H1 (cell line): ENCODE data around the gene BIVM. TPM values are rescaled to one million over a fixed set of nuclear protein-coding genes. Genes with fewer than 3 reads are reported as not detected.

ENCODE experiments used
- CTCF ChIA-PET: fragments of 300-600 bp; sonication (Branson Sonifier 250); formaldehyde crosslinking; loops from one replicate; lab custom pipeline; 2021; ENCODE audit not compliant: partially characterized antibody; lab: Charles Lee
- POLR2A ChIA-PET: fragments of 300-600 bp; sonication (Branson Sonifier 250); formaldehyde crosslinking; loops from one replicate; lab custom pipeline; 2021; ENCODE audit warnings: inconsistent platforms; ENCODE audit not compliant: partially characterized antibody; lab: Charles Lee
- DNase-seq, 2 experiments: peaks; one replicate each; pipeline versions ENCODE4 v3.0.0 to v3.0.0-alpha.2; 2010 to 2022; ENCODE audit warnings: low spot score in 2 of 2, low read depth in 1 of 2, mixed read lengths in 1 of 2
- FAIRE-seq: peaks from 2 replicates; lab custom pipeline; 2011; peaks lifted over from hg19 to GRCh38; lab: Jason Lieb, UNC
- H2AFZ ChIP-seq: 2 replicates; pipeline ENCODE4 v1.8.1; 2012; ENCODE audit warnings: low read length, inconsistent platforms
- H2AK5ac ChIP-seq: 2 replicates; pipeline ENCODE4 v1.6.1; 2013; ENCODE audit warnings: low read depth, low read length
- H2BK120ac ChIP-seq: replicated peaks from 2 replicates; pipeline ENCODE3; 2013; ENCODE audit warnings: low read depth, low read length, inconsistent platforms
- H2BK12ac ChIP-seq: 2 replicates; pipeline ENCODE4 v1.6.1; 2013; ENCODE audit warnings: low read depth, low read length
- H2BK15ac ChIP-seq: 2 replicates; pipeline ENCODE4 v1.6.1; 2013; ENCODE audit warnings: low read length
- H2BK20ac ChIP-seq: 2 replicates; pipeline ENCODE4 v1.6.1; 2013; ENCODE audit warnings: low read length
- H2BK5ac ChIP-seq: 2 replicates; pipeline ENCODE4 v1.6.1; 2013; ENCODE audit warnings: low read depth, low read length
- H3K14ac ChIP-seq: 2 replicates; pipeline ENCODE4 v1.6.1; 2013; ENCODE audit warnings: inconsistent platforms; ENCODE audit not compliant: insufficient read length
- H3K18ac ChIP-seq: 2 replicates; pipeline ENCODE4 v1.6.1; 2013; ENCODE audit warnings: low read length; ENCODE audit errors: extremely low read depth
- H3K23ac ChIP-seq: 2 replicates; pipeline ENCODE4 v1.6.1; 2013; ENCODE audit warnings: inconsistent platforms; ENCODE audit not compliant: insufficient read length
- H3K23me2 ChIP-seq: 2 replicates; pipeline ENCODE4 v1.6.1; 2013; ENCODE audit warnings: low read depth, low read length
- H3K27ac ChIP-seq: 2 replicates; pipeline ENCODE4 v1.6.1; 2011; ENCODE audit warnings: low read depth, low read length, inconsistent platforms
- H3K27me3 ChIP-seq, 4 experiments: replicated peaks in 1 of 4; 1 replicate in 1 of 4; 2 replicates in 3 of 4; pipeline versions ENCODE4 v1.6.1 to v1.8.1; 2011 to 2013; ENCODE audit warnings: low read length in 3 of 4, mild to moderate bottlenecking in 3 of 4, inconsistent platforms in 2 of 4, mixed read lengths in 2 of 4, moderate library complexity in 1 of 4; ENCODE audit not compliant: control insufficient read depth in 3 of 4, insufficient read depth in 3 of 4; ENCODE audit errors: extremely low read depth in 1 of 4
- H3K36me3 ChIP-seq, 4 experiments: 2 replicates each; pipeline versions ENCODE4 v1.6.1 to v1.8.1; 2011 to 2013; ENCODE audit warnings: mild to moderate bottlenecking in 4 of 4, low read length in 3 of 4, moderate library complexity in 2 of 4, control low read depth in 1 of 4, inconsistent platforms in 1 of 4; ENCODE audit not compliant: insufficient read depth in 4 of 4, control insufficient read depth in 2 of 4
- H3K4ac ChIP-seq: replicated peaks from 2 replicates; pipeline ENCODE3; 2013; ENCODE audit warnings: low read length, low read depth, mixed read lengths, inconsistent platforms; ENCODE audit not compliant: insufficient read length
- H3K4me1 ChIP-seq, 4 experiments: replicated peaks in 1 of 4; 1 replicate in 1 of 4; 2 replicates in 3 of 4; pipeline versions ENCODE4 v1.6.1 to v1.8.1; 2011 to 2013; ENCODE audit warnings: low read length in 3 of 4, inconsistent platforms in 2 of 4, mixed read lengths in 1 of 4; ENCODE audit not compliant: insufficient read depth in 4 of 4, control insufficient read depth in 3 of 4
- H3K4me2 ChIP-seq, 2 experiments: 2 replicates each; pipeline versions ENCODE4 v1.6.1 to v1.8.1; 2011 to 2013; ENCODE audit warnings: low read depth in 2 of 2, low read length in 2 of 2, control low read depth in 1 of 2, inconsistent platforms in 1 of 2, mild to moderate bottlenecking in 1 of 2; ENCODE audit not compliant: insufficient read depth in 1 of 2
- H3K4me3 ChIP-seq, 4 experiments: fragments of 200-600, 300-600 bp in 1 of 4; sonication (generic), shearing (Covaris generic), sonication (Bioruptor Twin) in 1 of 4; 2 replicates each; pipeline versions ENCODE4 v1.5.1 to v1.8.1; 2011 to 2016; ENCODE audit warnings: low read length in 4 of 4, low read depth in 3 of 4, control low read depth in 2 of 4, inconsistent platforms in 2 of 4, mild to moderate bottlenecking in 2 of 4, mixed read lengths in 1 of 4, moderate library complexity in 1 of 4; ENCODE audit not compliant: insufficient read depth in 2 of 4; ENCODE audit errors: extremely low read depth in 1 of 4
- H3K56ac ChIP-seq: replicated peaks from 2 replicates; pipeline ENCODE3; 2013; ENCODE audit warnings: low read depth, mild to moderate bottlenecking, mixed read lengths, low read length, inconsistent platforms; ENCODE audit not compliant: insufficient read length
- H3K79me1 ChIP-seq: 2 replicates; pipeline ENCODE4 v1.6.1; 2013; ENCODE audit warnings: low read depth, low read length, control low read depth
- H3K79me2 ChIP-seq, 2 experiments: 2 replicates each; pipeline versions ENCODE4 v1.6.1 to v1.8.1; 2012 to 2013; ENCODE audit warnings: low read length in 2 of 2, mild to moderate bottlenecking in 2 of 2, inconsistent platforms in 1 of 2; ENCODE audit not compliant: insufficient read depth in 2 of 2, control insufficient read depth in 1 of 2
- H3K9ac ChIP-seq, 4 experiments: replicated peaks in 1 of 4; 1 replicate in 1 of 4; 2 replicates in 3 of 4; pipeline versions ENCODE4 v1.6.1 to v1.8.1; 2011 to 2013; ENCODE audit warnings: low read depth in 3 of 4, low read length in 3 of 4, control low read depth in 2 of 4, mild to moderate bottlenecking in 2 of 4, moderate library complexity in 2 of 4, inconsistent platforms in 1 of 4; ENCODE audit errors: extremely low read depth in 1 of 4
- H3K9me3 ChIP-seq, 2 experiments: 2 replicates each; pipeline versions ENCODE4 v1.6.1 to v1.8.1; 2012 to 2013; ENCODE audit warnings: mild to moderate bottlenecking in 2 of 2, moderate library complexity in 2 of 2, control low read depth in 1 of 2, inconsistent platforms in 1 of 2, low read depth in 1 of 2, low read length in 1 of 2, mixed read lengths in 1 of 2; ENCODE audit not compliant: insufficient read depth in 2 of 2
- H4K20me1 ChIP-seq, 2 experiments: replicated peaks in 1 of 2; 2 replicates each; pipeline versions ENCODE3 to v1.8.1; 2011 to 2013; ENCODE audit warnings: inconsistent platforms in 2 of 2, low read length in 2 of 2, mild to moderate bottlenecking in 1 of 2; ENCODE audit not compliant: insufficient read depth in 2 of 2, control insufficient read depth in 1 of 2
- H4K5ac ChIP-seq: 2 replicates; pipeline ENCODE4 v1.6.1; 2013; ENCODE audit warnings: low read length, low read depth, mixed read lengths, inconsistent platforms; ENCODE audit not compliant: insufficient read length
- H4K8ac ChIP-seq: 2 replicates; pipeline ENCODE4 v1.8.0; 2013; ENCODE audit warnings: mild to moderate bottlenecking, moderate library complexity, low read length, inconsistent platforms; ENCODE audit not compliant: insufficient read depth; ENCODE audit errors: extremely low read depth
- H4K91ac ChIP-seq: replicated peaks from 2 replicates; pipeline ENCODE3; 2013; ENCODE audit warnings: low read length, mixed read lengths, inconsistent platforms; ENCODE audit not compliant: insufficient read length
- BACH1 ChIP-seq: IDR thresholded peaks from 2 replicates; pipeline ENCODE4 v1.6.1; 2012; ENCODE audit warnings: low read length, improper control_type of control experiment
- CREB1 ChIP-seq: IDR thresholded peaks from 2 replicates; pipeline ENCODE4 v1.6.1; 2012; ENCODE audit warnings: inconsistent platforms
- HDAC2 ChIP-seq, 2 experiments: fragments of 300-600 bp in 1 of 2; sonication (generic) in 1 of 2; IDR thresholded peaks; 2 replicates each; pipeline ENCODE4 v1.6.1; 2011 to 2012; ENCODE audit warnings: low read depth in 2 of 2, low read length in 2 of 2, mild to moderate bottlenecking in 2 of 2, moderate library complexity in 2 of 2, borderline replicate concordance in 1 of 2, inconsistent platforms in 1 of 2
- MAX ChIP-seq: IDR thresholded peaks from 2 replicates; pipeline ENCODE4 v1.6.1; 2012; ENCODE audit warnings: inconsistent platforms
- POLR2AphosphoS5 ChIP-seq: IDR thresholded peaks from 2 replicates; pipeline ENCODE4 v1.6.1; 2011; ENCODE audit warnings: low read depth, low read length
- POU5F1 ChIP-seq: IDR thresholded peaks from 2 replicates; pipeline ENCODE4 v1.6.1; 2011; ENCODE audit warnings: low read depth, mild to moderate bottlenecking, low read length, moderate library complexity
- SP1 ChIP-seq: IDR thresholded peaks from 2 replicates; pipeline ENCODE4 v1.6.1; 2011; ENCODE audit warnings: low read depth, low read length
- WGBS, 2 experiments: shearing (Covaris generic) in 1 of 2; methylation state at CpG; one replicate each; pipeline versions ENCODE4 v1.1.6 to v1.1.7; 2013 to 2015; ENCODE audit warnings: low lambda C conversion rate in 2 of 2, mixed read lengths in 2 of 2, inconsistent platforms in 1 of 2, low coverage in 1 of 2, missing lambda C conversion rate in 1 of 2; ENCODE audit not compliant: insufficient replicate concordance in 2 of 2, insufficient coverage in 1 of 2, insufficient read length in 1 of 2; ENCODE audit errors: extremely low coverage in 1 of 2, missing lambda C conversion rate in 1 of 2; 5-methylcytosine and 5-hydroxymethylcytosine counted together
- polyA plus RNA-seq, 7 experiments: library from polyadenylated mRNA; depleted of rRNA in 3 of 7; stranded (reverse) in 5 of 7; unstranded in 2 of 7; fragments of >200 nt in 5 of 7; fragments of 200-250 nt in 2 of 7; gene quantifications; 1 replicate in 5 of 7; 2 replicates in 1 of 7; 4 replicates in 1 of 7; pipeline versions ENCODE4 v1.2.1 to v1.2.3, GENCODE V29; 2011 to 2013; ENCODE audit warnings: missing spikeins in 2 of 7, mixed read lengths in 2 of 7
- total RNA-seq: library from RNA; stranded (reverse); fragmentation: NEBNext Ultra II Directional; extraction: Animal tissue kit (Norgen Biotek cat#: 25700); gene quantifications from 2 replicates; pipeline ENCODE4 v1.2.1, GENCODE V29; 2021

The BIVM gene
- total and polyA plus RNA-seq, 2 of the 8 experiments (the other 6 are each of a cell fraction or from before 2014, with no cell fraction given), result 1.8 to 5.5 TPM

- Histone ChIP-seq H2AFZ (no peak overlapping the region), H3K56ac (no peak overlapping the region), H3K18ac (no peak overlapping the region), H3K27ac (no peak overlapping the region), H3K4me2 (no peak overlapping the region), H4K91ac (no peak overlapping the region), H3K4me1 (no peaks in the 10 kb centered on the region), H2BK120ac (no peak overlapping the region), H2BK12ac (no peak overlapping the region), H3K9me3 (no peaks in the 10 kb centered on the region), H3K79me2 (no peaks in the 10 kb centered on the region), H3K36me3 (peaks cover 0 to 11% (median 2%) of the 10 kb centered on the region in 4 experiments; a peak in 4 of 8 replicates), H3K27me3 (no peaks in the 10 kb centered on the region), H3K79me1 (0 out of 2 replicates have a peak, but pooled peaks cover 2% of the 10 kb centered on the region), H4K8ac (no peak overlapping the region), H2BK15ac (no peak overlapping the region), H2BK5ac (no peak overlapping the region), H3K23ac (no peak overlapping the region), H2BK20ac (no peak overlapping the region), H4K5ac (no peak overlapping the region), H3K14ac (no peak overlapping the region), H2AK5ac (no peak overlapping the region), H4K20me1 (no peaks in the 10 kb centered on the region), H3K4me3 (no peak overlapping the region), H3K4ac (no peak overlapping the region), H3K23me2 (no peaks in the 10 kb centered on the region), H3K9ac (no peak overlapping the region)
- TF ChIP-seq BACH1 (no peak), MAX (no peak), POLR2AphosphoS5 (no peak), POU5F1 (no peak), HDAC2 (IDR thresholded peaks at IDR 0.05; ENCODE audit: borderline replicate concordance in 1 of 2, low read depth in 2 of 2, low read length in 2 of 2) (no peak), CREB1 (no peak), SP1 (no peak)
- CTCF ChIA-PET, result no interaction called here
- no peak for FAIRE-seq
- 93% methylated on average over 3 of the region's 3 CpGs; no CpG with 5 or more reads in 1 of the 2 experiments for WGBS, 2 experiments
- DNase-seq, result no peak
- POLR2A ChIA-PET, result no interaction called here
Observed at GRCh38 chr13:102852556-102852955, 53.6 kb downstream of the BIVM start.
